HEK293 (cell line): ENCODE results near the gene POLD2.

Source experiments
- CTCF ChIA-PET: fragments of 350-600 bp; formaldehyde crosslinking; extraction: SDS; loops from one replicate; lab custom pipeline; 2021; ENCODE audit warnings: antibody characterized with exemption; lab: Yijun Ruan, JAX
- POLR2A ChIA-PET: fragments of 300-600 bp; formaldehyde crosslinking; extraction: SDS; loops from one replicate; lab custom pipeline; 2020; ENCODE audit warnings: antibody characterized with exemption, inconsistent platforms; lab: Yijun Ruan, JAX
- H3K27ac ChIP-seq: fragments of 200-500 bp; sonication (Bioruptor generic); 2 replicates; pipeline ENCODE4 v1.5.1; 2014; ENCODE audit warnings: low read depth, low read length, control low read depth, inconsistent platforms; ENCODE audit errors: extremely low read depth
- H3K36me3 ChIP-seq, 2 experiments: fragments of 200-500 bp in 1 of 2; sonication (Bioruptor generic) in 1 of 2; 1 replicate in 1 of 2; 2 replicates in 1 of 2; pipeline ENCODE4 v1.5.1; 2014 to 2017; ENCODE audit warnings: inconsistent platforms in 2 of 2, low read length in 2 of 2; ENCODE audit not compliant: control insufficient read depth in 2 of 2, insufficient read depth in 1 of 2
- H3K4me1 ChIP-seq: fragments of 200-500 bp; sonication (Bioruptor generic); 2 replicates; pipeline ENCODE4 v1.5.1; 2014; ENCODE audit warnings: mild to moderate bottlenecking, low read length, inconsistent platforms; ENCODE audit not compliant: control insufficient read depth, insufficient read depth
- H3K4me3 ChIP-seq: 2 replicates; pipeline ENCODE4 v1.5.1; 2011; ENCODE audit warnings: low read depth, mild to moderate bottlenecking, control low read depth, low read length, moderate library complexity
- H3K9me3 ChIP-seq: fragments of 200-500 bp; sonication (Bioruptor generic); 2 replicates; pipeline ENCODE4 v1.5.1; 2014; ENCODE audit warnings: low read depth, low read length, inconsistent platforms; ENCODE audit not compliant: control insufficient read depth, insufficient read depth
- GLI4 ChIP-seq: fragments of 450-650 bp; formaldehyde crosslinking; IDR thresholded peaks from 2 replicates; pipeline ENCODE4 v1.5.1; 2016; ENCODE audit warnings: missing biosample characterization, missing genetic modification characterization
- PATZ1 ChIP-seq: fragments of 450-650 bp; formaldehyde crosslinking; IDR thresholded peaks from 2 replicates; pipeline ENCODE4 v1.5.1; 2016; ENCODE audit warnings: missing biosample characterization, missing genetic modification characterization
- PRDM1 ChIP-seq: fragments of 450-650 bp; formaldehyde crosslinking; IDR thresholded peaks from 2 replicates; pipeline ENCODE4; 2016; ENCODE audit warnings: missing biosample characterization, missing genetic modification characterization
- REPIN1 ChIP-seq: fragments of 450-650 bp; formaldehyde crosslinking; IDR thresholded peaks from 2 replicates; pipeline ENCODE4 v1.5.1; 2017; ENCODE audit warnings: missing biosample characterization, missing genetic modification characterization, low read depth
- REST ChIP-seq: fragments of 450-650 bp; formaldehyde crosslinking; IDR thresholded peaks from 2 replicates; pipeline ENCODE4 v1.5.1; 2016; ENCODE audit warnings: missing biosample characterization, missing genetic modification characterization
- ZBTB17 ChIP-seq: fragments of 450-650 bp; formaldehyde crosslinking; IDR thresholded peaks from 2 replicates; pipeline ENCODE4 v1.5.1; 2016; ENCODE audit warnings: missing biosample characterization, missing genetic modification characterization
- ZBTB20 ChIP-seq: fragments of 450-650 bp; formaldehyde crosslinking; IDR thresholded peaks from 2 replicates; pipeline ENCODE4 v1.5.1; 2016; ENCODE audit warnings: missing biosample characterization, missing genetic modification characterization
- ZBTB6 ChIP-seq: fragments of 450-650 bp; formaldehyde crosslinking; IDR thresholded peaks from 2 replicates; pipeline ENCODE4 v1.5.1; 2017; ENCODE audit warnings: missing biosample characterization, missing genetic modification characterization
- ZFHX2 ChIP-seq: fragments of 450-650 bp; formaldehyde crosslinking; conservative IDR thresholded peaks from 2 replicates; pipeline ENCODE4 v1.5.1; 2016; ENCODE audit warnings: missing biosample characterization, missing genetic modification characterization
- ZNF112 ChIP-seq: fragments of 450-650 bp; formaldehyde crosslinking; IDR thresholded peaks from 2 replicates; pipeline ENCODE4 v1.5.0; 2017; ENCODE audit warnings: missing biosample characterization, missing genetic modification characterization
- ZNF114 ChIP-seq: fragments of 450-650 bp; formaldehyde crosslinking; IDR thresholded peaks from 2 replicates; pipeline ENCODE4 v1.5.0; 2017; ENCODE audit warnings: missing biosample characterization, missing genetic modification characterization
- ZNF140 ChIP-seq: fragments of 450-650 bp; formaldehyde crosslinking; IDR thresholded peaks from 2 replicates; pipeline ENCODE4 v1.5.1; 2016; ENCODE audit warnings: missing biosample characterization, missing genetic modification characterization
- ZNF16 ChIP-seq: fragments of 450-650 bp; formaldehyde crosslinking; IDR thresholded peaks from 2 replicates; pipeline ENCODE4 v1.5.1; 2016; ENCODE audit warnings: low read depth, missing biosample characterization, missing genetic modification characterization
- ZNF221 ChIP-seq: fragments of 450-650 bp; formaldehyde crosslinking; IDR thresholded peaks from 2 replicates; pipeline ENCODE4 v1.5.1; 2017; ENCODE audit warnings: missing biosample characterization, missing genetic modification characterization, borderline replicate concordance
- ZNF335 ChIP-seq: fragments of 450-650 bp; formaldehyde crosslinking; conservative IDR thresholded peaks from 2 replicates; pipeline ENCODE4 v1.5.1; 2016; ENCODE audit warnings: missing biosample characterization, missing genetic modification characterization
- ZNF350 ChIP-seq: fragments of 450-650 bp; formaldehyde crosslinking; IDR thresholded peaks from 2 replicates; pipeline ENCODE4 v1.5.0; 2017; ENCODE audit warnings: missing biosample characterization, mild to moderate bottlenecking, missing genetic modification characterization
- ZNF394 ChIP-seq: fragments of 450-650 bp; formaldehyde crosslinking; IDR thresholded peaks from 2 replicates; pipeline ENCODE4 v1.5.1; 2016; ENCODE audit warnings: missing biosample characterization, missing genetic modification characterization, mild to moderate bottlenecking, moderate library complexity, borderline replicate concordance
- ZNF398 ChIP-seq: fragments of 450-650 bp; formaldehyde crosslinking; IDR thresholded peaks from 2 replicates; pipeline ENCODE4 v1.5.1; 2017; ENCODE audit warnings: missing biosample characterization, missing genetic modification characterization
- ZNF548 ChIP-seq: fragments of 450-650 bp; formaldehyde crosslinking; IDR thresholded peaks from 2 replicates; pipeline ENCODE4 v1.5.1; 2016; ENCODE audit warnings: missing biosample characterization, missing genetic modification characterization
- ZNF555 ChIP-seq: fragments of 450-650 bp; formaldehyde crosslinking; conservative IDR thresholded peaks from 2 replicates; pipeline ENCODE4 v1.5.1; 2017; ENCODE audit warnings: missing biosample characterization, mild to moderate bottlenecking, missing genetic modification characterization, inconsistent platforms
- ZNF626 ChIP-seq: fragments of 450-650 bp; sonication (Bioruptor Pico); formaldehyde crosslinking; IDR thresholded peaks from 2 replicates; pipeline ENCODE4 v1.5.1; 2018; ENCODE audit warnings: missing biosample characterization, missing genetic modification characterization, inconsistent platforms
- ZNF843 ChIP-seq: fragments of 450-650 bp; formaldehyde crosslinking; IDR thresholded peaks from 2 replicates; pipeline ENCODE4 v1.5.1; 2016; ENCODE audit warnings: missing biosample characterization, missing genetic modification characterization

POLD2 gene

GRCh38 chr7:44084701-44085100 lies 38.6 kb downstream of the POLD2 start:
- H3K27ac ChIP-seq = no peak overlapping the region
- no peaks in the 10 kb centered on the region for H3K4me1 ChIP-seq
- peaks cover 0 to 11% of the 10 kb centered on the region in 2 experiments; a peak in 1 of 3 replicates for H3K36me3 ChIP-seq
- H3K9me3 ChIP-seq = no peaks in the 10 kb centered on the region
- POLR2A ChIA-PET = interaction anchor here (0.6 kb wide), 1 partner anchor 167 kb away, joined by 4 read pairs; no protein-coding TSS in a partner anchor
- no peak for TF ChIP-seq REST
- CTCF ChIA-PET = no interaction called here
- no peak overlapping the region for H3K4me3 ChIP-seq

GRCh38 chr7:44083796-44084195 lies 39.6 kb downstream of the POLD2 start:
- peaks cover 0 to 20% of the 10 kb centered on the region in 2 experiments; a peak in 1 of 3 replicates for H3K36me3 ChIP-seq
- no peak overlapping the region for H3K4me3 ChIP-seq
- no peaks in the 10 kb centered on the region for H3K4me1 ChIP-seq
- POLR2A ChIA-PET = no interaction called here
- no peak overlapping the region for H3K27ac ChIP-seq
- CTCF ChIA-PET = interaction anchor here (0.7 kb wide), 1 partner anchor 18 kb away, joined by 4 read pairs; no protein-coding TSS in a partner anchor
- TF ChIP-seq REPIN1 (no peak), ZBTB17 (tag by site-specific recombination) (peak; percentile 78), ZNF16 (no peak), ZNF394 (tag by site-specific recombination) (no peak), ZFHX2 (tag by site-specific recombination) (0 out of 2 replicates have a peak, but pooled peaks have one; percentile 11), PATZ1 (tag by site-specific recombination) (no peak), ZNF221 (tag by site-specific recombination) (no peak), PRDM1 (no peak)
- H3K9me3 ChIP-seq = no peaks in the 10 kb centered on the region

- ChIA-PET POLR2A (no interaction called here), CTCF (no interaction called here)
- Histone ChIP-seq H3K9me3 (no peaks in the 10 kb centered on the region), H3K4me1 (no peaks in the 10 kb centered on the region), H3K4me3 (peak overlapping the region; percentile 81), H3K36me3 (peaks cover 4 to 31% of the 10 kb centered on the region in 2 experiments; a peak in 2 of 3 replicates), H3K27ac (no peak overlapping the region; the same call in 1 of the 2 replicates)
- TF ChIP-seq ZNF626 (no peak), GLI4 (tag by site-specific recombination) (no peak), ZBTB6 (tag by site-specific recombination) (no peak), ZNF350 (tag by site-specific recombination) (no peak), ZNF112 (no peak), ZBTB20 (peak; percentile 31; the same call in 1 of the 2 replicates), ZNF843 (0 out of 2 replicates have a peak, but pooled peaks have one; percentile 16), ZNF140 (tag by site-specific recombination) (no peak), ZNF398 (tag by site-specific recombination) (no peak; the same call in 1 of the 2 replicates), ZNF335 (tag by site-specific recombination) (peak; percentile 71), ZNF555 (no peak), ZNF548 (tag by site-specific recombination) (no peak), ZNF114 (no peak)
Measured at GRCh38 chr7:44082541-44083207, 40.7 kb downstream of the POLD2 start.
